ENCODE measurements around the gene FLACC1.
"Not testable (repeated sequence)": the region's sequence is repeated elsewhere in the genome, so short reads cannot be mapped to it uniquely, and the experiment has no call there.

The FLACC1 gene

DNA sequence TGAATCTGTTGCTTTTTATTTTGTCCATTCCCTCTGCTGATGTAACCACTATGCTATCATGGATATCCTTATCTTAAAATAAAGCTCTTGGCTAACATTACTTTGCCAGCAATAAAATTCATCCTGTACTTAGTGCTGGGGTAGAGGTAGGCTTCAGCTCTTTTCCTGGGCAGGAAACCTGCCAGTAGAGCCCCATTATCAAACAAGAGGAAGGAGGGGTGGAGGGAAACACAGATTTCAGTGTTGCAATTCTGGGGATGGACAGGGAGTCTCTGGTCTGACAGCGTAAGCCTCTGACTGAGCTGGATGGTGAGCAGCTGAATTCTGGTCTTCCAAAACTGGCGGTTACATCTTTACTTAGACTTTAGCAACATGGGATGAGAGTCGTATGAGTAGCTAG, 49.3 kb downstream of the FLACC1 start:
- H3K27me3 ChIP-seq (ENCODE audit: insufficient read depth, insufficient read length) = no peaks in the 10 kb centered on the region
- no peak for TF ChIP-seq SUZ12 (IDR thresholded peaks at IDR 0.05; ENCODE audit: extremely low read depth, insufficient read depth, insufficient read length)
- TF ChIP-seq ZNF274 (IDR thresholded peaks at IDR 0.05; ENCODE audit: low read depth, low read length) = no peak
- no peak for TF ChIP-seq YY1 (IDR thresholded peaks at IDR 0.05; ENCODE audit: insufficient read depth, insufficient read length)

DNA sequence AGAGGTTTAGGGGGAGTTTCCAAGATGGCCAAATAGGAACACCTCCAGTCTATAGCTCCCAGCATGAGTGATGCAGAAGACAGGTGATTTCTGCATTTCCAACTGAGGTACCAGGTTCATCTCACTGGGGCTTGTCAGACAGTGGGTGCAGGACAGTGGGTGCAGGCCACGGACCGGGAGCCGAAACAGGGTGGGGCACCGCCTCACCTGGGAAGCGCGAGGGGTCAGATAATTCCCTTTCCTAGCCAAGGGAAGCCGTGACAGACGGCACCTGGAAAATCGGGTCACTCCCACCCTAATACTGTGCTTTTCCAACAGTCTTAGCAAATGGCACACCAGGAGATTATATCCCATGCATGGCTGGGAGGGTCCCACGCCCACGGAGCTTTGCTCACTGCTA, 57.2 kb downstream of the FLACC1 start:
- not testable (repeated sequence) for H3K9ac ChIP-seq (ENCODE audit: insufficient read length, low read depth); H3K4me3 ChIP-seq (ENCODE audit: insufficient read length, low read depth); DNase-seq (ENCODE audit: low read depth, low spot score); H3K36me3 ChIP-seq (ENCODE audit: insufficient read depth, insufficient read length, low read length); H3K4me1 ChIP-seq (ENCODE audit: insufficient read depth, insufficient read length); H3K27me3 ChIP-seq (ENCODE audit: insufficient read depth, insufficient read length)
- peaks cover 19% of the 10 kb centered on the region for H3K9me3 ChIP-seq (ENCODE audit: insufficient read depth, low read length)

More for the DNA sequence above, 49.3 kb downstream of the FLACC1 start:
- no peaks in the 10 kb centered on the region for H3K36me3 ChIP-seq (ENCODE audit: insufficient read depth, insufficient read length, low read length)
- H3K9me3 ChIP-seq (ENCODE audit: insufficient read depth, low read length) = peaks cover 12% of the 10 kb centered on the region
- no peak overlapping the region for H3K4me3 ChIP-seq (ENCODE audit: insufficient read length, low read depth)
- H3K9ac ChIP-seq (ENCODE audit: insufficient read length, low read depth) = no peak overlapping the region
- no peaks in the 10 kb centered on the region for H3K4me1 ChIP-seq (ENCODE audit: insufficient read depth, insufficient read length)
- no peak for DNase-seq (ENCODE audit: low read depth, low spot score)

DNA sequence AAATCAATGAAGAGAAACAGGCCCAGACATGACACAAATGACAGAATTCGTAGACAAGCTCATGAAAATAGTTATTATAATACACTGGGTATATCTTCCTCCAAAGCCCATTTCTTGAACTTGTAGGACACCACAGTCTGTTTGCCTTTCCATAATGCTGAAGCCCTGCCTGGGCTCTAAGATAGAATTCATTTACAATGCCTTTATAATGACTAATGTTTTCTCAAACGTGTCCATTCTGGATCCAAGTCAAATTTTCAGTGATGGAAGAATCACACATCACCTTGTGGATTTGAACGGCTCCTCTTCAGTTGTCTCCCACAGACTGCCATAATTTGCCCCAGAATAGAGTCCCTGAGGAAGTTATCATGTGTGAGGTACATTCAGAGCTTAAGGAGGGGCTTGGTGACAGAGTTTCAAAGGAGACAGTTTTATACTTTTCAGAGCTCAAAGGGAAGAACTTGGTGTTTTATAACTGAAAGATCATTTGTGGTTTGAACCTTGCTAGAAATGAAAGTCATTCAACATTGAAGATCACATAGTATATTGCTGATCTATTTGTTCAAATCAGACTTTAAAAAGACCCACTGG, 58.6 kb downstream of the FLACC1 start:
- H3K9me3 ChIP-seq (ENCODE audit: insufficient read depth, low read length) = peaks cover 19% of the 10 kb centered on the region
- no peaks in the 10 kb centered on the region for H3K4me1 ChIP-seq (ENCODE audit: insufficient read depth, insufficient read length)
- H3K27me3 ChIP-seq (ENCODE audit: insufficient read depth, insufficient read length) = no peaks in the 10 kb centered on the region
- no peak for DNase-seq (ENCODE audit: low read depth, low spot score)
- no peak overlapping the region for H3K9ac ChIP-seq (ENCODE audit: insufficient read length, low read depth)
- no peak overlapping the region for H3K4me3 ChIP-seq (ENCODE audit: insufficient read length, low read depth)
- H3K36me3 ChIP-seq (ENCODE audit: insufficient read depth, insufficient read length, low read length) = no peaks in the 10 kb centered on the region
- TF ChIP-seq YY1 (IDR thresholded peaks at IDR 0.05; ENCODE audit: insufficient read depth, insufficient read length) (no peak), SUZ12 (IDR thresholded peaks at IDR 0.05; ENCODE audit: extremely low read depth, insufficient read depth, insufficient read length) (no peak), ZNF274 (IDR thresholded peaks at IDR 0.05; ENCODE audit: low read depth, low read length) (no peak)

DNA sequence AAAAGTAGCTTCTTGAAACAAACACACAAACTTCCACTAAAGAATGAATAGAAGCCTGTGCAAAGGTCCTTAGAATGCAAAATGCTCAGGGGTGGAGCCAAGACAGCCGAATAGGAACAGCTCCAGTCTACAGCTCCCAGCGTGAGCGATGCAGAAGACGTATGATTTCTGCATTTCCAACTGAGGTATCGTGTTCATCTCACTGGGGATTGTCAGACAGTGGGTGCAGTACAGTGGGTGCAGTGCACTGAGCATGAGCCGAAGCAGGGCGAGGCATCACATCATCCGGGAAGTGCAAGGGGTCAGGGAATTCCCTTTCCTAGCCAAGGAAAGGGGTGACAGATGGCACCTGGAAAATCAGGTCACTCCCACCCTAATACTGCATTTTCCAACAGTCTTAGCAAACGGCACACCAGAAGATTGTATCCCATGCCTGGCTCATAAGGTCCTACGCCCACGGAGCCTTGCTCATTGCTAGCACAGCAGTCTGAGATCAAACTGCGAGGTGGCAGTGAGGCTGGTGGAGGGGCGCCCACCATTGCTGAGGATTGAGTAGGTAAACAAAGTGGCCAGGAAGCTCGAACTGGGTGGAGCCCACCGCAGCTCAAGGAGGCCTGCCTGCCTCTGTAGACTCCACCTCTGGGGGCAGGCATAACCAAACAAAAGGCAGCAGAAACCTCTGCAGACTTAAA, 66.5 kb downstream of the FLACC1 start:
- H3K9ac ChIP-seq (ENCODE audit: insufficient read length, low read depth); H3K4me1 ChIP-seq (ENCODE audit: insufficient read depth, insufficient read length); DNase-seq (ENCODE audit: low read depth, low spot score); H3K4me3 ChIP-seq (ENCODE audit: insufficient read length, low read depth); H3K27me3 ChIP-seq (ENCODE audit: insufficient read depth, insufficient read length); H3K9me3 ChIP-seq (ENCODE audit: insufficient read depth, low read length): not testable (repeated sequence)
- peaks cover 36% of the 10 kb centered on the region for H3K36me3 ChIP-seq (ENCODE audit: insufficient read depth, insufficient read length, low read length)

DNA sequence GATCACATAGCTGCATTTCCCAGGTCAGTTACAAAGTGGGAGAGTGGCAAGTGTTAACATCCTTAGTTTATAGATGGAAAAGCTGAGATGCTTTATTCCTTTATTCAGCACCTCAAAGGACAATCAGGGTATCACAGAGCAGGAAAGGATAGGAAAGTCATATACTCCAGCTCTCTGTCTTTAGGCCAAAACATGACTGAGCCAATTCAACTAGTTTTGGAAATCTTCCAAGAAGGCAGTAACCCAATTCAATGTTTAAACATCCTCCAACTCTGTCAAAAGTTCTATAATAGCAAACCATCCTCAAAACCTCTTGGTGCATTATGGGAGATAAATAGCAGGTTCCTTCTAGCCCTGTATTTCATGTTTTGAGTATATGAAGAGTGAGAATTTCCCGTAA, 71.6 kb downstream of the FLACC1 start:
- H3K9me3 ChIP-seq (ENCODE audit: insufficient read depth, low read length) = peaks cover 7% of the 10 kb centered on the region; the same call in 1 of the 2 replicates
- no peaks in the 10 kb centered on the region for H3K27me3 ChIP-seq (ENCODE audit: insufficient read depth, insufficient read length)
- TF ChIP-seq ZNF274 (IDR thresholded peaks at IDR 0.05; ENCODE audit: low read depth, low read length) = no peak
- TF ChIP-seq SUZ12 (IDR thresholded peaks at IDR 0.05; ENCODE audit: extremely low read depth, insufficient read depth, insufficient read length) = no peak
- no peak for TF ChIP-seq YY1 (IDR thresholded peaks at IDR 0.05; ENCODE audit: insufficient read depth, insufficient read length)
- H3K9ac ChIP-seq (ENCODE audit: insufficient read length, low read depth) = no peak overlapping the region
- H3K36me3 ChIP-seq (ENCODE audit: insufficient read depth, insufficient read length, low read length) = peaks cover 45% of the 10 kb centered on the region
- H3K4me3 ChIP-seq (ENCODE audit: insufficient read length, low read depth) = no peak overlapping the region
- H3K4me1 ChIP-seq (ENCODE audit: insufficient read depth, insufficient read length) = no peaks in the 10 kb centered on the region
- DNase-seq (ENCODE audit: low read depth, low spot score) = no peak

DNA sequence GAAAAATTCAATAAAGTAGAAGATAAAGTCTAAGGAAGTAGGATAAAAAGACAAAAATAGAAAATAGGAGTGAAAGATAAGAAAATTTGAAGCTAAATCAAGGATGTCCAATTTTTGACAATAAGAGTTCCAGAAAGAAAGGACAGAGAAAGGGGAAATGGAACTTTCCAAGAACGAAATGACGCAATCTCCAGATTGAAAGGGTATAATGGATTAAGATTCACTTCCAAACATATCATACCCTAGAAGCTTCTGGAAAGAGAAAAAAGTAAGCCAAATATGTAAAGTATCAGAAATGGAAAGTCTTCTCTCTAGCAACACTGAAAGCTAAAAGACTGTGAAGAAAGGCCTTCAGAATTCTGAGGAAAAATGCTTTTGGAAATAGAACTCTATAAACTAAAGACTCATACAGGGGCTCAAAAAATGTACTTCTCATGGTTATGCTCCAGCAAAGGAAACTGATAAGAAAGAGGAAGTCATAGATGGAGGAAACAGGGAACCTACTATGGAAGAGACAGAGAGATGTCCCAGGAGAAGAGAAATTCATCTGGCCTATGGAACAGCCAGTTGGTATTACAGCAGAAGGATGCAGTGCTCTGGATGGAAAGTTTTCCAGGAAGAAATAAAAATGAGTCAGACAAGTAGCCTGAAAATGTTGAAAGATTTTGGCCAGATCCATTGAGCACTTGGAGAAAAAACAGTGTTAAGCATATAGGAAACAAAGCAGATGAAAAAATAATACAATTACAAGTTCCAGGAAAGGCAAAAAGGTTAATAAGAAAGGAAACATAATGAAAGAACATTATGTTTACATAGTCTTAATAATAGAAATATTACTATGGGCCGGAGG, 76.7 kb downstream of the FLACC1 start:
- no peak overlapping the region for H3K4me3 ChIP-seq (ENCODE audit: insufficient read length, low read depth)
- H3K9me3 ChIP-seq (ENCODE audit: insufficient read depth, low read length) = no peaks in the 10 kb centered on the region
- no peak for TF ChIP-seq SUZ12 (IDR thresholded peaks at IDR 0.05; ENCODE audit: extremely low read depth, insufficient read depth, insufficient read length)
- no peak for TF ChIP-seq YY1 (IDR thresholded peaks at IDR 0.05; ENCODE audit: insufficient read depth, insufficient read length)
- TF ChIP-seq ZNF274 (IDR thresholded peaks at IDR 0.05; ENCODE audit: low read depth, low read length) = no peak
- no peak overlapping the region for H3K9ac ChIP-seq (ENCODE audit: insufficient read length, low read depth)
- H3K36me3 ChIP-seq (ENCODE audit: insufficient read depth, insufficient read length, low read length) = peaks cover 49% of the 10 kb centered on the region
- H3K4me1 ChIP-seq (ENCODE audit: insufficient read depth, insufficient read length) = no peaks in the 10 kb centered on the region
- H3K27me3 ChIP-seq (ENCODE audit: insufficient read depth, insufficient read length) = no peaks in the 10 kb centered on the region
- no peak for DNase-seq (ENCODE audit: low read depth, low spot score)

DNA sequence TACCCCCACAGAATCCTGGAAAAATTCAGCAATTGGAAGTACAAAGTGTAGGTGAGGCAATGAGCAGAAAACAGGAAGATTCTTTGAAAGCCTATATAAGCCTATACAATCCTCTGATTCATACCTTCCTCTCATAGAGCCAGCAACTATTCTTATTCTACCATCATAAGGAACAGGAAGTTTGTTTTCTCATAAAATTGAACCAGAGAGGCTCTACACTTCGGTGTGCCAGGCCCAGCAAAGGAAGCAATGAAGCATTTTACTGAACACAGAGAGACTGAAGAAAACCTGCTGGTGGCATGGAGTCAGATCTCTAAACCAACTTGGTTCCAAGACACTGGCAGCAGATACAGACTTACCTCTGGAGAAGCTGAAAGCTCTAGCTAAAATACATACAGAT, 78.1 kb downstream of the FLACC1 start:
- DNase-seq (ENCODE audit: low read depth, low spot score) = no peak
- Histone ChIP-seq H3K9me3 (ENCODE audit: insufficient read depth, low read length) (no peaks in the 10 kb centered on the region), H3K36me3 (ENCODE audit: insufficient read depth, insufficient read length, low read length) (peaks cover 50% of the 10 kb centered on the region), H3K4me1 (ENCODE audit: insufficient read depth, insufficient read length) (no peaks in the 10 kb centered on the region), H3K4me3 (ENCODE audit: insufficient read length, low read depth) (no peak overlapping the region), H3K9ac (ENCODE audit: insufficient read length, low read depth) (no peak overlapping the region), H3K27me3 (ENCODE audit: insufficient read depth, insufficient read length) (no peaks in the 10 kb centered on the region)
- TF ChIP-seq ZNF274 (IDR thresholded peaks at IDR 0.05; ENCODE audit: low read depth, low read length) = no peak
- TF ChIP-seq YY1 (IDR thresholded peaks at IDR 0.05; ENCODE audit: insufficient read depth, insufficient read length) = no peak
- no peak for TF ChIP-seq SUZ12 (IDR thresholded peaks at IDR 0.05; ENCODE audit: extremely low read depth, insufficient read depth, insufficient read length)

All from NT2/D1 (cell line).